HK-2 (cell line): ENCODE measurements around the gene TBC1D21.
"Not testable (repeated sequence)": the region's sequence is repeated elsewhere in the genome, so short reads cannot be mapped to it uniquely, and the experiment has no call there.

ENCODE experiments used
- DNase-seq: peaks from one replicate; pipeline ENCODE4 v3.0.0-alpha.2; 2018; ENCODE audit not compliant: unreplicated experiment

TBC1D21 gene

DNA sequence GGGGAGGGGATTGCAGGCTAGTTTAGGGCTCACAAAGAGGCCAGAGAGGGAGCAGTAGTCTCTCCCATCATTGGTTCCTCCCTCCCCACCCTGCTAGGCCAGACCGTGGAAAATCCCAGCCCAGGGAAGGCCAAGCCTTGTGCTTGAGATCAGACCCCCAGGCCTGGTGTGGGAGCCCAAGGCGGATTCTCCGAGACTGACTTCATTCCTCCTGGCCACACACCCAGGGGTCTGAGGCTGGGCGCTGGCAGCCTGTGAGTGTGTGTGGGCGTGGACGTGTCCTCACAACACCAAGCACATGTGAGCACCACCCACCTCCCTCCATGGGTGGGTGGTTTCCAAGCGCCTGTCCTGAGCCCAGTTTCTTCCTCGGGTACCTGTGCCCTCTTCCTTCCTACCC, 57.0 kb downstream of the TBC1D21 start:
- no peak for DNase-seq

DNA sequence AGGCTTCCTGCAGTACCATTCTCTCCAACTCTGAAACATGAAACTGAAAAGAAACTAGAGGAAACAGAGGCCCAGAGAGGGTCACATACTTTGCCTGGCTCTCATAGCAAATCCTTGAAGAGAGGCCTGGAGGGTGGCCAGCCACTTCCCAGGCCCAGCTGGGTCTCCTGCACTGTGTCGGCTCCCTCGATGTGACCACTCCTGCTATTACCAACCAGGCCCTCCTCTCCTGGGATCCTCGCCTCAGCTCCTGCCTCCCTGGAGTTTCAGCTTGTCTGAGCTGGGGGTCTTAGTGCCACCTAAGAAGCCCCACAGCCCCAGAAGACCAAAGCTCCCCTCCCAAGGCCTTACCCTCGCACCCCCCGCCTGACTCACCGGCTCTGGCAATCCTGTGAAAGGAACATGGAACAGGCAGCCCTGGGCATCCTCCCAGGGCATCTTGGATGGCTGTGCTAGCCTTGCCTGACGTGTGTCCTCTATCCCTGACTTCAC, 57.5 kb downstream of the TBC1D21 start:
- no peak for DNase-seq

DNA sequence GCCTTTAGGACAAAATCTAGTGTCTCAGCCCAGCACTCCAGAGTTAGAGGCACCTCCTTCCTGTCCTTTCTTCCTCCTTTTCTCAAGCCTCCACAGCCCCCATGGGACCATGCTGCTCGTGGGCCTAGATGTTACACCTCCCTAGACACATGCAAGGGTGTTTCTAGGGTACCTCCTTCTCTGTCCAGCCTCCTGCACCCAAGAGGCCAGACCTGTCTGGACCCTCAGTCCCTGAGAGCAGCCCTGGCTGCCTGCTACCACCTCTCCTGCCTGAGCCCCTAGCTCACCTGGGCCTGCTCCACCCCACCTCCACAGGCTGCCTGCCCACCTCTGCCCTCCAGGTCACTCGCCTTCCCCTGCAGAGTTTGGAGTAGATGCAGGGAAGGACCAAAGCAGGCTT, 58.1 kb downstream of the TBC1D21 start:
- DNase-seq: no peak

DNA sequence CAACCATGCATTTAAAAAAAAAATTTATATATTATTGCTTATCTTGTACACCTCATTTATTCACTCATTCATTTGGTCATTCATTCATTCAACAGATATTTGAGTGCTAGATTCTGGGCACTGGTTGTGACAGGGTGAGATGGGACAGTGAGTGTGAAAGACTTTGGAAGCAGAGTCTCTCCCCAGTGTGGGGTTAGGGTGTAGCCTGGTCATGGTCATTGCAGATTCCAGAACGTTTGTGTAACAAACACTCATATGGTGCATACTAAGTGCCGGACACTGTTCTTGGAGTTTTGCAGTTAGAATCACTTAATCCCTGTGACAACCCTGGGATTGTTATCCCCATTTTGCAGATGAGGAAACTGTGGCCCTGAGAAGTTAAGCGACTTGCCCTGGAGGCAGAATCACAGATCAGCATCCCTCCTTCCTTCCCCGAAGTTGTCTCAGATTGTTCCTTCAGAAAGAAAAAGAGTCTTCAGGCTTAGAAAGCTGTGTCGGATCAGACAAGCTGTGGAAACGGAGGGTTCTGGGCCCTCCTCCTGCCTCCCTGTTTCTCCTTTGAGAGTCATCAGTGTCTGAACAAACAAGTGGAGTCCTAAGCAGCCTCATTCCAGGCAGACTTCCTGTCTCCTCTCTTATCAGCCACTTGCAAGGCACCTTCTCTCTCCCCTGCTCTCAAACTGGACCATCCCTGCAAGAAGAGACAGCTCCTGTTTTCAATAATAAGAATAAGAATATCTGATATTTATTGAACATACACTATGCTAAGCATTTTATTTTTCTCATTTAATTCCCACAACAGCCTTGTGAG, 59.2 kb downstream of the TBC1D21 start:
- no peak for DNase-seq

DNA sequence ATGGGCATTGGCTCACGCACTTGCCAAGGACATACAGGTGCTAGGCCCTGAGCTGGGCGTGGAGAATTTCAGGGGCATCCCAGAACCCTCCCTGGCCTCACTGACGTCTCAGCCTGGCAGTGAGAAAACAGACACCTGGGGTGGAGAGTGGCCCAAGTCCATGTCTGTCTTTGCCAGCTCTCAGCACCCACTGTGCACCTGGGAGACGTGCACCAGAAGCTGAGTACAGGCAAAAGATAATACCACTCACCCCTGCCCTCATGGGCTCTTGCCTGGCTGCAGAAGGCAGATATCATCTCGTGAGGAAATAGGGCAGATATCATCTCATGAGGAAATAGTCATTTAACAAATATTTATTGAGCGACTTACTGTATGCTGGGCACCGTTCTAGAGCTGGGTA, 60.9 kb downstream of the TBC1D21 start:
- no peak for DNase-seq

DNA sequence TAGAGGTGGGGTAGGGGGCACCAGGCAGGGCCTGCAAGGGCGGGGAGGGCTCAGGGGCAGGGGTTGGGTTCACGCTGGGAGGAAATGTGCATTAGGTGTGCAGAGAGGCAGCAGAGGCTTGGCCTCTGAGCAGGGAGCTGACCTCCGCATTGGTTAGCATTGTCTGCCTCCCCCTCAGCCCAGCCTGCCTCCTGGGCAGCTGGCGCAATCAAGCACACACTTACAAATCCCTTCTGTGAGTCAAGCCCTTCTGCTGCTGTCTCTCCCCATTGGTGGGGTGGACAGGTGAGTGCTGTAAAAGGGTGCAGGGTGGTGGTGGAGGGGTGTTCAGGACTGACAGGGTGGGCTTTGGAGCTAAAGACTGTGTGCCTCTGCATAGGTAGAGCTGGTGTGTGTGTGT, 62.2 kb downstream of the TBC1D21 start:
- DNase-seq: no peak

DNA sequence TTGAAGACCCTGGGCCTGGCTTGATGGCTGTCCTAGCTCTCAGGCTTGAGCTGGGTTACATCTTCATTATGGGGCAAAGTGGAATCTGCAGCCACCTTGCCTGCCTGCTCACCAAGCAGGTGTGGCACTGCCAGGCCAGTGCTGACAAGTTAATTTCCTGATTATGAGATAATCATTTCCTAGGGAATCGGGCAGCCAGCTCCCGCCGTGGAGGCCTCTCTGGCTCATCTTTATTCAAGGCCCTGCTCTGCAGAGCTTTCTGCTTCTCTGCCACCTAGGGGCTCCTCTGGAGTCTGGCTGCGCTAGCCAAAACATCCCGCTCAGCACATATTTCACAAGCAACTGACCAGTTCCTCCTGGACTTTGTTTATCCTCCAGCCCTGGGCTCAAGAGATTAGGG, 62.8 kb downstream of the TBC1D21 start:
- peak; percentile 22 for DNase-seq

DNA sequence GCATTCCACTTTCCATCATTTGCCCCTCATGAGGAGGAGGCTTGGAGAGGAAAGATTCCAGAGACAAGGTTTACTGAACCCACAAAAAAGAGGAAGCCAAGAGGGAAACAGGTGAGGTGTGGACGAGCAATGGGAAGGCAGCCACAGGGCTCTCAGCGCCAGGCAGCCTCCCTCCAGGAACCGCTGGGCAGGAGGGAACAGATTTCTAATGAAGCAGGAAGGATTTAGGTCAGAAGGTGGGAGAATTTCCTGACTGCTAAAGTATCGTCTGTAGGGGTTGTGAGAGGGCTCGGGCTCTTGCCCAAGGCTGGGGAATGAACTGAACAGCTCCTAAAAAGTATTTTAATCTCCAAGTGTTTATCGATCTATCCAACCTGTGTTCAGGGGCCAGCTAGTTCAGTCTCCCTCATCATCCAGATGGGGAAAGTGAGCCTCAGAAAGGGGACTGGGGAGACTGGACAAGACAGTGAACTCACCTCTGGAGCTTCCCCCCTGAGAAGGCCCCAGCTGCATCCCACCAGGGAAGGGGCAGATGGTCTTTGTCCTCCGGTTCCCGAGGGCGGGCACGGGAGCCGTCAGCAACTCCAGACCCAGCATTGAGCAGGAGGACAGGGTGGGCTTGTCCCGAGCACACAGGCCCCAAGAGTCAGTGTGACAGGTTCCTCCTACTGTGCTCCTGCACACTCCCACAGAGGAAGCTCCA, 63.4 kb downstream of the TBC1D21 start:
- DNase-seq: no peak

DNA sequence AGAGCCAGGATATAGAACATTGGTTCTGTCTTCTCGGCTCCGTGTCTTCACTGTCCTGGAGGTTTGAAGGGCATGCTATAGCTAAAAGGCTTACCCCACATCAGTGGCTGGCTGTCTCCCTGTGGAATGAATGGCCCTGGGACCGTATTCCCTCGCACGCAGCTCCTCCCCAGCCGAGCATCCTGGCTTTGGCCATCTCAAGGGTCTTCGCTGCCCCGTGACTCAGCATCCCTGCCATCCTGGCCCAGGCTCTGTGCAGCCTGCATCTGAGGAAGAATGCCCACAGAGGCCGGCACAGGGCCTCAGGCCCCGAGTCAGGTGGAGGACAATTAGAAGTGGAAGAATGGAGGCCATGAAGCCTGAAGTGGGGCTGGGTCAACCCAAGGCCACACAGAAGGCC, 63.9 kb downstream of the TBC1D21 start:
- DNase-seq: no peak

DNA sequence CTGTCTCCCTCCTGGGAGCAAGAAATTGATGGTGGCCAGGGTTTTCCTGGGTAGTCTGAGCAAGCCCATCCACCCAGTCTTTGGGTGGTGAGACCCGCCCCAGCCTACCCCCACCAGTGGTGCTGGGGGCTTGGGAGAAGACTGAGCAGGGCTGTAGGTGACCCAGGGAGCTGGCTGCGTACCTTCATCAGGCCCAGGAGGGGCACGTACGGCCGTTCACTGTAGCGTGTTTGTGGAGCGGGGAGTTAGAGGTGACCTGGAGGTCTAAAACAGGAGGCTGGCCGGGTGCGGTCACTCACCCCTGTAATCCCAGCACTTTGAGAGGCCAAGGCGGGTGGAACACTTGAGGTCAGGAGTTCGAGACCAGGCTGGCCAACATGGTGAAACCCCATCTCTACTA, 64.4 kb downstream of the TBC1D21 start:
- DNase-seq: no peak

DNA sequence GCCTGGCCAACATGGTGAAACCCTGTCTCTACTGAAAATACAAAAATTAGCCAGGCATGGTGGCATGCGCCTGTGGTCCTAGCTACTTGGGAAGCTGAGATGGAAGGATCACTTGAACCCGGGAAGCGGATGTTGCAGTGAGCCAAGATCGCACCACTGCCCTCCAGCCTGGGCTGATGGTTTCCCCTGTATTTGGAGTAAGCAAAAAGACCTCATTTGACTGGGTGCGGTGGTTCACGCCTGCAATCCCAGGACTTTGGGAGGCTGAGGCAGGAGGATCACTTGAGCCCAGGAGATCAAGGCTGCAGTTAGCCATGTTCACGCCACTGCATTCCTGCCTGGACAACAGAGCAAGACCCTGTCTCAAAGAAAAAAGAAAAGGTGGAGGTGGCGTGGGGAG, 65.2 kb downstream of the TBC1D21 start:
- not testable (repeated sequence) for DNase-seq
